Activated naive CD4-positive, alpha-beta T cell treated with anti-CD3 and anti-CD28 coated beads, Interleukin-2, amount 50 U/mL, for 24 hours (primary cell): ENCODE results near the gene ZNF318.

ENCODE experiments used
- H3K27ac Mint-ChIP-seq: one replicate; pipeline ENCODE4 v1.8.0; 2021; ENCODE audit warnings: mild to moderate bottlenecking, mixed read lengths
- H3K27me3 Mint-ChIP-seq: one replicate; pipeline ENCODE4 v1.8.0; 2021; ENCODE audit warnings: mixed read lengths
- H3K36me3 Mint-ChIP-seq: one replicate; pipeline ENCODE4 v1.8.0; 2021; ENCODE audit warnings: mixed read lengths
- H3K4me1 Mint-ChIP-seq: one replicate; pipeline ENCODE4 v1.8.0; 2021; ENCODE audit warnings: mixed read lengths
- H3K4me3 Mint-ChIP-seq: one replicate; pipeline ENCODE4 v1.8.0; 2021; ENCODE audit warnings: mild to moderate bottlenecking, mixed read lengths
- H3K9me3 Mint-ChIP-seq: one replicate; pipeline ENCODE4 v1.8.0; 2021; ENCODE audit warnings: mixed read lengths

Gene ZNF318

DNA sequence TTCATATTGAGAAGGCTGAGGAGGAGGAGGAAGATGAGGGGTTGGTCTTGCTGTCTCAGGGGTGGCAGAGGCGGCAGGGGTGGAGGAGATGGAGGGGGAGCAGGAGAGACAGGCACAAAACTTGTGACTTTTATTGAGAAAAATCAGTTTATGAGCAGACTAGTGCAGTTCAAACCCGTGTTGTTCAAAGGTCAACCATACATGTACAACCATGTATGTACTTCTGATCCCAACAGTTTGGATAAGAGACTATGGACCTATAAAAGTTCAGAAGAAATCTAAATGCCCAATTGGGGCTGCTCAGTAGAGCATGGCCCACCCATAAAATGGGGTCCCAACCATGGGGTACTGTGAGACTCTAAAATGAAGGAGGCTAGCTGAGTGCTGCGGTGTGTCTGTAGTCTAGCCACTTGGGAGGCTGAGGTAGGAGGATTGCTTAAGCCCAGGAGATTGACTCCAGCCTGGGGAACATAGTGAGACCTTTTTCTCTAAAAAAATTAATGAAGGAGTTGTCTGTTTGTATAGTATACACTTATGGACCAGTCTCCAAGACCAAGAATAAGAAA is 79.0 kb downstream of the ZNF318 start:
- Mint-ChIP-seq H3K4me1 (no peaks in the 10 kb centered on the region), H3K36me3 (no peaks in the 10 kb centered on the region), H3K4me3 (no peak overlapping the region), H3K9me3 (no peaks in the 10 kb centered on the region), H3K27ac (no peak overlapping the region), H3K27me3 (peaks cover 8% of the 10 kb centered on the region)

DNA sequence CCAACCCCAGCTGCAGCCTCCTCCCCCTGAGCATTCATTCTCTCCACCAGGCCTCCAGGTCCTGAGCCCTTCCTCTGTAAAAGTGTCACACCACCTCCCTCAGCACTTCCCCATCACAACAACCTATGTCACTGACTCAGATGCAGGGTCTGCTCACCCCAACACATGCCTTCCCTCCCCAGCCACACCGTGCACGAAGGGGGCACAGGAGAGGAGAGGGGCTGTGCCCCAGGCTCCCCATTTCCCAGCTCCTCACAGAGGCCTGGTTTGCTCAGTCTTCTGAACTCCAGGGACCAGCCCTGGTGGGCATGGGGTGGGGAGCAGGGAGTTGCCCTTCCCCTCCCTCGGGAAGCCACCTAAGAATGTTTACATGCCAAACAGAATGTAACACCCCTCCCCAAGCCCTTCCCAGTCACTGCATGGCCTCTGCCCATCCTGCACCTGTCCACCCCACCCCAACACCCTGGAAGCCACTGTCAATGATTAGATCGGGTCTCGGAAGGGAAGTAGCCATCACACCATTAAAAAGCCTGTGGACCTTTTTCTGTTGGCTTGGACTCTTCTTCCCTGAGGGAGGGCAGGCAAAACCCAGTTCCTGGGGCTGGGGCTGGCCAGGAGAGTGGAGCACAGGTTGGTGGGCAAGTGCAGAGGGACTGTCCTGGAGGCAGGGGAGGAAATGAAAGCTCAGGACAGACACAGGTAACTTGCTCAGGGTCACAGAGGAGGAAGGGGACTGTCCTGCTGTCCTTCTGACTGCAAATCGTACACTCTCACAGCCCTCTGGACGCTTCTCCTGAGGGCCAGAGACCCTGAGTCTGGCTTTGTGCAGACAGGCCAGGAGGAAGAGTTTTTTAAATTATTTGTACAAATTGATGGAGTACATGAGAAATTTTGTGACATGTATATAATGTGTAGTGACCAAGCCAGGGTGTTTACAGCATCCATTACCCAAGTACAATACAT is 81.4 kb downstream of the ZNF318 start:
- Mint-ChIP-seq H3K4me3 (no peak overlapping the region), H3K4me1 (no peaks in the 10 kb centered on the region), H3K27me3 (peaks cover 8% of the 10 kb centered on the region), H3K27ac (no peak overlapping the region), H3K9me3 (no peaks in the 10 kb centered on the region), H3K36me3 (no peaks in the 10 kb centered on the region)

DNA sequence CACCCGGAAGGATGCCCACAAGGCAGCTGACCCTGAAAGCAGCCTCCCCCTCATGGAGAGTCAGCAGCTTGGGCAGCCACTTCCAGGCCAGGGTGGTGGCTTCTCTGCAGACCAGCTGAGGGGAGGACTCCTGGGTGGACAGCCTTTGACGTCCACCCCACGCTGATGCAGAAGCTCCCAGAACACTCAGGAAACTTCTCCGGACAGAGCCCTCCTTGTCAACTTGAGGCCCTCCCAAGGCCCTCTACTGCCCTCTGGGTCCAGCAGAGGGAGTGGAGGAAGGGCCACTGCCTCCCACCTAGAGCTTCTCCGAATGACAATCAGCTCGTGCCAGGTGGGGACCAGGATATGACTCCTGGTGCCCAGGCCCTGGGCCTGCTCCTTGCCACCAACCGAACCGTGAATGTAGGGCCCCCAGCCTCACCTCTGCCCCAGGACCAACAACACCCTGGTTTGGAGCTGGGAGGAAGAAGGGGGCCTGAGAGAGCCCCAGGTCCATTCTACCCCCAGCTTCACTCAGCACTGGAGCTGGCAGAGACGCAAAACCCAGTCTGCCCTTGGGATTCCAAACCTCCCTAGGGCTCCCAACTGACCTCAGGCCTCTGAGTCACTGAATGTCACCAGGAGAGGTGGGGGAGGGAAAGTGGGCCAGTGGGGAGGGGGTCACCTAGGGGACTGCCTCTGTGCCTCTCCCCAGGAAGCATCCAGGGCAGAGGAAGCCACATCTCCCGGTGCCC is 82.3 kb downstream of the ZNF318 start:
- Mint-ChIP-seq H3K27ac (no peak overlapping the region), H3K9me3 (no peaks in the 10 kb centered on the region), H3K4me3 (no peak overlapping the region), H3K27me3 (peaks cover 8% of the 10 kb centered on the region), H3K36me3 (no peaks in the 10 kb centered on the region), H3K4me1 (no peaks in the 10 kb centered on the region)

DNA sequence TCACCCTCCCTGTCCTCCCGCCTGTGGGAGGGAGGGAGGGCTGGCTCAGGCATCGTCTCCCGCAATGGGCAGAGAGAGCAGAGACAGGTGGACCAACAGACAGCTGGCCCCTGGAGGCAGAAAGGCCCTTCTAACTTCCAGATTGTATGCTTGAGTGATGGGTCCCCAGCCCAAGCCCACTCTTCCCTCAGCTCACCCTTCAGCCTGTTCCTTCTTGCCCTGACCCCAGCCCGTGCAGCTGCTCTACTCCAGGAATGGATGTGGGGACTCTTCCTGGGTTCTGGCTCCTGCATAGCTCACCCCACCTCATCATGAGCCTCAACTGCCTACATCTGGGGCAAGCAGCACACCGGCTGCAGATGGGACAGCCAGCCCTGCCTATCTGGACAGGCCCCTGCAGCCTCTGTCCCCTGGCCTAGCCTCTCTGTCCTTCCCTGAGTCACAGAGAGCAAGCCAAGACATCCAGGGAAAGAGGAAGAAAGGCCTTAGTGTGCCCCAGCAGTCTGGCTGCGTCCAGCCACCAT is 82.9 kb downstream of the ZNF318 start:
- H3K4me1 Mint-ChIP-seq: no peaks in the 10 kb centered on the region
- H3K27me3 Mint-ChIP-seq: peaks cover 10% of the 10 kb centered on the region
- no peak overlapping the region for H3K27ac Mint-ChIP-seq
- H3K4me3 Mint-ChIP-seq: no peak overlapping the region
- no peaks in the 10 kb centered on the region for H3K9me3 Mint-ChIP-seq
- H3K36me3 Mint-ChIP-seq: no peaks in the 10 kb centered on the region
